HPDE6-E6E7 (cell line): ENCODE data around the gene ITPK1.

Experiments used
- DNase-seq: peaks from one replicate; pipeline ENCODE4 v3.0.0; 2011; ENCODE audit warnings: missing footprints; ENCODE audit errors: extremely low spot score

ITPK1 gene

DNA sequence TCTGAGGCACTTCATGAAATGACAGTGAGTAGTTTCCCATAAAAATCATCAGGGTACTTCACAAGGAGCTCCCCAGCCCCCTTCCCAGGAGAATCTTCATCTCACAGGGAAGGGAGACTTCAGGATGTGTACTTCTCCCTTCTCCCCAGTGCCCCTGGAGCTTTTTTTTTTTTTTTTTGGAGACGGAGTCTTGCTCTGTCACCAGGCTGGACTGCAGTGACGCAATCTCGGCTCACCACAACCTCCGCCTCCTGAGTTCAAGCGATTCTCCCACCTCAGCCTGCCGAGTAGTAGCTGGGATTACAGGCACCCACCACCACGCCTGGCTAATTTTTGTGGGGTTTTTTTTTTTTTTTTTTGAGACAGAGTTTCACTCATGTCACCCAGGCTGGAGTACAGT, 10.4 kb downstream of the ITPK1 start:
- DNase-seq = no peak

DNA sequence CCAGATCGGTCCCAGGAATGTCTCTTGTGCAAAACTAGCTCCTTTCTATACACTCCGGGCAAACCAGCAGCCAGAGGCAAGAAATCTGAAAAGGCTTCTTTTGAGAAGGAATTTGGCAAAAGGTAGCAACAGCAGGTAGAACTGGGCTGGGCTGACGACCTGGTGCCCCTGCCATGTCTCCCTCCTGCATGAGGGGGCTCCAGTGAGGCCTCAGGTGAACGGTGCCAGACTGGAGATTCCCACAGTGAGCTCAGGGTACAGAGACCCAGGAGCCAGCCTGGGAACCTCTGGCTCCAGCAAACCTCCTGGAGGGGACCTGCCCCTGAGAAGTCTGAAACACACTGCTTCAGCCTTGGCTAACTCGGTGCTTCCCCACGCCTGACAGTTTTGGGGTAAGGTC, 10.8 kb downstream of the ITPK1 start:
- DNase-seq = no peak

DNA sequence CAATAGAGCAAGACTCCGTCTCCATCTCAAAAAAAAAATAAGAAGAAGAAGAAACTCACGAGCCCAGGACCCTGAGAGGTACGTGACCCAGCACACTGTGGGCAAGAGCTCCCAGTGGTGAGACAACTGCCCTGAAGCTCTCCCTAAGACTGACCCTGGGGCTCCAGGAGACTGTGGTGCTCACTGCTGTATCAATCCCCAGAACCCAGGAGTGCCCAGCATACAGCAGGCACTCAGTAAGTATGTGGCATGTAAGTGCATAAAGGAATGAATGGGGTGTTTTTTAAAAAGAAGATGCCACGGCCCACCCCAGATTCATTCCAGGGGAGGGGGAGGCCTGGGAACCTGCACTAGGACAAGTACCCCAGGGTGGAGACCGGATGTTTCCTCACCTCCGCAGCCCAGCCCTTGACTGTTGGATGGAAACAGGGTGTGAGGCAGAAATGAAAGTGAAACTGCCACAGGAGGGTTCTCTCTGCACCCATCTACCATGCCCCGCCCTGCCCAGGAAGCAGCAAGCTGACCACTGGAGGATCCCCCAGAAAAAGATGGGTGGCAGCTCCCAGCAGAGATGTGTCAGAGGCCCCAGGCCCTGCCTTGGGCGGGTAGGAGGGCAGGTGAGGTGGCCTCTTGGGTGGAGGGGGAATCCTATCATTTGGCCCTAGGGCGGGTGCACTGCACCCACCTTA, 12.2 kb downstream of the ITPK1 start:
- DNase-seq = peak; percentile 67

DNA sequence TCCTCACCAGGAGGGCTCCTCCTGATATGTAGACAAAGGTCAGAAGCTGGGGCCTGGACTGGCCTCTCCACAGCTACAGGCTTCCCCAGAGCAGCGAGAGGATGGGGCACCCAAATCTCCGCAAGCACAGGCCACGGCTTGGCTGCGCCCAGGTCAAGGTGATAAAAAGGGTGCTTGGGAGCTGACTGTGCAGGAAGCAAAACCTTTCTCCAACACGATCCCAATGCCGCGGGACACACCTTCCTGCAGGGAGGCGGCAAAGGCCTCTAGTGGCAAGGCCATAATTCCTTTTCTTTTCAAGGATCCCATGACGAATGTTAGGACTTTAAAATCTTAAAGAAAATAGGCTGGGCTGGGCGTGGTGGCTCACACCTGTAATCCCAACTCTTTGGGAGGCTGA, 13.6 kb downstream of the ITPK1 start:
- no peak for DNase-seq

DNA sequence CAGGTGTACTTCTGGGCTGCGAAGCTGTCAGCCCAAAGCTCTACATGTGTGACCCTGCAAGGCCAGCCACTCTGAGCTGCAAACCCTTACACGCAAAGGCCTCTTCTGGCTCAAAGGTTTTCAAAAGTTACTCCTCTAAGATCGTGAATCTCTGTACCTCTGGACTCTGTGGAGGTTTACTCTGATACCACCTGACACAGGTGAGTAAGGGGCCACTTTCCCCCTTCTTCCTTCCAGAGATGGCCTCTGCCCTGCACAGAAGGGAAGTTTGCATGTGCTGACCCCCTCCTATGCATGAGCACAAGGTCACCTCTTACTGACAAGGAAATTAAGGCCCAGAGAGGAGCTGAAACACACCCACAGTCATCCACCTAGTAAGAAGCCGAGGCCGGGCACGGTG, 14.5 kb downstream of the ITPK1 start:
- no peak for DNase-seq

DNA sequence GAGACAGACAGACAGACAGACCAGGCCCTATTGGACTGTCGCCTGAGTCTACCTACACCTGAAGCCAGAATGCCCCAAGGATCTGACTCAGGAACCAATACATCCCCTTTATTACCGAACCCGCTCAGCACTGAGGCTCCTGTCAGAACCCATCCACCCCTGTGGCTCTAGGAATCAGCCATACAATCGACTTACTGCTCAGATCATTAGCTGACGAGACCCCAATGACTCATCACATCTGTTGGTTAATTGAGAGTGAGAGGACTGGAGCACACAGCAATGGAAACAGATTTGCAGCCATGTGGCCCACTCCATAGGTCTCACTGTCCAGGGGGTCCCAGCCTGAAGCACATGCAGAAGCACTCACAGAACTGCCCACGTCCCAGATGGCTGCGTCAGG, 15.2 kb downstream of the ITPK1 start:
- DNase-seq = no peak

DNA sequence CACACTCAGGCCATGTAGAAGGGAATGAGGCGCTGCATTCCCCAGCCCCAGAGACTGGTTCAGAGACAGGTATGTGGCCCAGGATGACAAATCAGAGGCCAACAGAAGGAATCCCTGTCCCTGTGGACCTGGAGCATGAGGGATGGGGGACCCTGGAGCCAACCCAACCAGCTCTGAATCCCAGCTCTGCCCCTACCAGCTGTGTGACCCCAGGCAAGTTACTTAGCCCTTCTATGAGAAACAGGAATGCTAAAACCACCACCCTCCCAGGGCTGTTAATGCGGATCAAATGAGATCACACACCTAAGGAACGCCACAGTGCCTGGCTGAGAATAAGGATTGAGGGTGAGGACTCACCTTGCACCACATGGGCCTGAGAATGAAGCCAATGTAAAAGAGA, 15.6 kb downstream of the ITPK1 start:
- DNase-seq = no peak

DNA sequence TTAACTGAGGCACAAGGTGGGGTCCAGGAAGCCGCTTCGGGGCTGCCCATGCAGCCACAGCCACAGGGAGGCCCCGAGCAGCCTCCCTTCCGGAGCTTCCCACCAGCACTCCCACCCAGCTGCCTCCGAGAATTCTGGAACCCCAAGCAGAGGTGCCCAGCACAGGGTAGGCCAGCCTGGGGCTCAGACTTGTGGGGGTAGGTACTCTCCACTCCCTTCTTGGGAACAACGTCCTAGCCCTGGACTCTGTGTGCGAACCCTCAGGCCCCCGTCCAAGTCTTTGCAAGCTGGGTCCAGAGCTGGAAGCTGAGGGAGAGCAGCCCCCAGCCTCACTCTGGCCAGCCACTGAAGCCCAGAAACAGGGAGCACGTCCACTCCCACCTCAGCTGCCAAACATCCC, 16.1 kb downstream of the ITPK1 start:
- DNase-seq = no peak

DNA sequence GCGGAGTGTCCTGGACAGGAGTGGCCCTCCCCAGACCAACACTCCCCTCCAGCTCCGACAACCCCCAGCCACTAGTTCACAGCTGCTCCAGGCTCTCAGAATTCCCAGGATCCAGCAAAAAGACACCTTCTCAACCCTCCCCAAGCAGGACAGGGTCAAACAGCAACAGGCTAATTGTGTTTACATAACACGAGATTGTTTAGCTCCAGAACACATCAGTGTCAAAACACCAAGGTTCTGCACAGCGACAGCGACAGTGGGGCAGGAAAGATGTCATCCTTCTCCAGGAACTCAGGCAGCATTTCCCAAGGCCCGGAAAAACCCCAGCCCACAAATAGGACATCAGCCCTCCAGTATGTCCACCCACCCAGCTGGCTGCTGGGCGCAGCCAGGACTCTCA, 16.5 kb downstream of the ITPK1 start:
- DNase-seq = no peak

DNA sequence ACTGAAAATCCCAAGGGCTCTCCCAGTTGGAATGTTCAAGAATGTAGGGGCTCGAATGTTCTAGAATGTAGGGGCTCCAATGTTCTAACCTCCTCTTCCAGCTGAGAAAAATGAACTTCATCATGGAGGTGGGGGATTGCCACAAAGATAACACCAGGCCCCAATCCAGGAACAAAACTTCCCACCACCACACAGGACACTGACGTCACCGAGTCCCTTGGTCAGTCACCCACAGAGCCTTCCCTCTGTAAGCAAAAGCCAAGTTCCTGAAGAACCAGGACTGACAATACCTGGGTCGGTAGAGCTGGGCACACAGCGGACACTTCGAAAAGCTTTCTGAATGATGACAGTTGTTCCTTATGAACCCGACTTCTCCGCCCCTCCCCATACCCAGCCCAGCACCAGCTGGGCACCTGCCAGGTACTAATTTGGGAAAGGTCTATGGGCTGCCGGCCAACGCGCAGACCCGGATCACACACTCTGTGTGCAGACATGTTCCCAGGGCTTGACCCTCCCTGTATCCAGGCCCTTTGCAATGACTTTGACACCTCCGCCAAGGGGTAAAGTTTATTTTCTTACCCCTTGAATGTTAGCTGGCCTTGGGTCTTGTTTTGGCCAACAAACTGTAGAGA, 18.9 kb downstream of the ITPK1 start:
- DNase-seq = no peak

DNA sequence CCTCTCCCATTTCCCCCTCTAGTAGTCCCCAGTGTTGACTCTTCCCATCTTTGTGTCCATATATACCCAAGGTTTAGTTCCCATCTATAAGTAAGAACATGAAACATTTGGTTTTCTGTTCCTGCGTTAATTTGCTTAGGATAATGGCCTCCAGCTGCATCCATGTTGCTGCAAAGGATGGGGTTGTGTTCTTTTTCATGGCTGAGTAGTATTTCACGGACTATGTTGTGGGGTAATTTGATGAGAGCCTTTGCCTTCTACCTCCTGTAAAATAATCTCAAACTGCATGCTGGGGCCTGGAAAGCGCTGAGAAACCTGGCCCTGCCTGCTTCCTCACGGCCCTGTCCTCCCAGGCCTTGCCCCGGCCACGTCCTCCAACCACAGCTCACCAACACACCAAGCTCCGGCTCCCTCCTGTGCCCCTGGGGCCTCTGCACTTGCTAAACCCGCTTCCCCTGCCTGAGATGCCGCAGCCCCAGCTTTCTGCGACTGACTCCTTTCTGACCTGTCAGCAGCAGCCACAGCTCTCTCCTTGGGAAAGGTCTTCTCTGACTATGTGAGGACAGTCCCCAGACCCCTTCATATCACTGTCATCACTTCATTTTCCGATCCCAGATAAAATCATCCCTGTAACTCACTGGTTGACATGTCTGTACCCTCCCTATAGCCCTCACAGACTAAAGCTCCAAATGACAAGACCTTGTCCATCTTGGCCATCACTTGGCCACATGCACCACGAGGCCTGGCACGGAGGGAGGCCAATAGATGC, 19.8 kb downstream of the ITPK1 start:
- no peak for DNase-seq

DNA sequence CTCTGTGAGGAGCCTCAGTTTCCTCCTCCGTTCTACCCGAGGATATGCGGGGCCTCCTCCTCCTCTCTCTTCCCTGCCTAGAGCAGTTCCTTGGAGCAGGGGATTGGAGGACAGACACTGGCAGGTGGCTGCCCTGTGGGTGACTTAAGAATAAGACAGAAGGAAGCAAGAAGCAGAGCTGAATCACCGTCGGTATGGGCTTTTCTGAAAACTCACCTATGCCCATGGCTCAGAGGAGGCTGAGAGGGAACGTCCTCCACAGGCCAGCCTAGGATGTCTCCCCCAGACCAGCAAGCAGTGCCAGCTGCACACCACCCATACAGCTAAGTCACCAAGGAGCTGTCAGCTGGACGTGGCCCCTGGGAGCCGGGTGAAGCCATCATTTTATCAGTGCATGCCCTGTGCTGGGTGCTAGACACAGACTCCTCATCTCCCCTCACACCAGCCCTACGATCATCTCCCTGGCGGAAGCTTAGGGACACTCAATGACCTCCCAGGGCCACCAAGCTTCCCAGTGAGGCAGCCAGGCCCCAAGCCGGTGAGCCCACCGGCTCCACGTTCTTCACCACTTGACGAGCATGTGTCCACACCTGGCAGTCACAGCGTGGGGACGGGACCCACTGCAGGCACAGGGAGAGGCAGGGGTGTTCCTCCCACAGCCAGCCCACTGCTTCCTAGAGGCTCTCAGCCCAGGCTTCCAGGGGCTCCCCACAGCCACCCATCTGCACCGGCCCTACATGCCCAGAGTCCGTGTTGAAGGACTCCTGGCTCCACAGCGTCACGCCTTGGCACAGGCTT, 21.4 kb downstream of the ITPK1 start:
- no peak for DNase-seq

DNA sequence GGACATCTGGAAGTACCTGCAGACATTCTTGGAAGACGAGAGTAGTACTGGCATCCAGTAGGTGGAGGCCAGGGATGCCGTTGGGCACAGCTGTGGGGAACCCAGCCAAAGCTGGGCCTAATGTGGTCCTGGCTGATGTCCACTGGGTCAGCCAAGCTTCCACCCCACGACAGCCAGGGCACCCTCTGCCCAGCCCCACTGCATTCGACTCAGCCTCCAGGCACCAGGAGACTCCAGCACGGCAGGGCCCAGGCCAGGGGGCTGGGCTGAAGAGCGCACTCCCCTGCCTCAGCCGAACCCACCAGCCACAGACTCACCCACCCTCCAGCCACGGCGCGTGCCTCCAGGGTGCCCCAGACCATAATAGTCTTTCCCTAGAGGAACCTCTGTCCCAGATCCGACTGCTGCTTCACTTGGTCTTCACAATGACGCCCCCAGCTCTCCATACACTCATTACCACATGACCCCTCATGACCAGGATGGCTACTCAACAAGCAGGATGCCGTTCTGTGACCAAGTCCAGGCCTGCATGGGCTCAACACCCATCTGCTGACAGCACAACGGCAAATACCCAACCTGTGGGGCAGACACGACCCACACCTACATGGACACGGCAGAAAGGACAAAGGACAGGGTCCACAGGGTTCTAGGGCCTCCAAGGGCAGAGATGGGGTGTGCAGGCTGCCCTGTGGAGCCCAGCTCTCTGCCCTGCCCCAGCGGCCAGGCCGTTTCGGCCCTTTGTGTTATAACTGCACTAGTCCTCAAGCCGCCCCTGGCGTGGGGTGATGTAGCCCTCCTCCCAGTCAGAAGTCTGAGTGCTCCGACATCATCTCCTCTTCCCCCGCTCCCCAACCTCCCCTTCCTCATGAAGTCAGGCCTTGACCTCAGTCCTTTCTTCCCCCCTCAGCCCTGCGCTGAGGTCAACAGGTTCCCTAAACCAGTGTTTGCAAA, 22.8 kb downstream of the ITPK1 start:
- no peak for DNase-seq

DNA sequence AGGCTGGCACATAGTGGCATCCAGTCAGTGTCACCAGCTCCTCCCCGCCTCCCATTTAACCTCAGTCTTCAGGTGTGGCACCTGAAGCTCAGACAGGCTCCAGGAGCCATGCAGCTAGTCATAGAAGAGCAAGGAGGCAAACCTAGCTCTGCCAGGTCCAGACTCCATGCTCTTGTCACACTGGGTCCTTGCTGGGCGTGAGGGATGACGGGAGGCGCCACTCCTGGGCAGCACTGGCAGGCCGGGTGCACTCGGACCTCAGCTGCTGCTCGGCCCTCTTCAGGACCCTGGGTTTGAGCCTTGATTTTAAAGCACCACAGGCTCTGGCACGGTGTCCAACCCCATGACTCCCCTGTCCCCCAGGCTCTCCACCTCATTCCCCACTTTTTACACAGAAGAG, 24.1 kb downstream of the ITPK1 start:
- no peak for DNase-seq

DNA sequence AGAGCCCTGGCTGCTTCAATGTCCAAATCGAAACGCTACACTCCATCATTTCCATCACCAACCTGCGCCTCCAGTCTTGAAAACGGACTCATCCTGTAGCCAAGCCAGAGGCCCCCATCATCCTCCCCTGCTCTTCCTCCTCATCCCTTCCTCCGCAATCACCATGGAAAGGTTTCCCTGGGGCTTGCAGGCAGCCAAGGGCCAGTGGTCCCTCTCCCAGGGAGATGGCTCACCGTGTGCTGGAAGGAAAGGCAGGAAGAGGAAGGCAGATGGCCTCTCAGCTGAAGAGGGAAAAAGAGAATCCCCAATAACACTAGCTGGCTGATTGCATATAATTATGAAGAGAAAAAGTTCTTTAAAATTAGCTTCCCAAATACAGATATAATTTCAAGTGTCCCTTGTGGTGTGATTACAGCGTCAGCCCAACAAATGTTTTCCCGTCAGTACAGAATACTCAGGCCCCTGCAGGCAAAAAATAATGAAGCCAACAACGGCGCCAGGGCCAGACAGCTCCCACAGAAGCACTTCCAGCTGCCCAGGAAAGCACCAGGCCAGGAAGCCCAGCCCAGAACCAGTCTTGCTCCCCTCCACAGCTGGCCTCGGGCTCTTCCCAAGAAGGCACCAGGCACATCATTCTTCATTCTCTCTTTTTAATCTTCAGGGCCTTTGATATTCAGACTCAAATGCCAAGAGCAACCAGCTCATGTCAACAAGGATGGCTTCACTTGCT, 24.7 kb downstream of the ITPK1 start:
- DNase-seq = no peak

DNA sequence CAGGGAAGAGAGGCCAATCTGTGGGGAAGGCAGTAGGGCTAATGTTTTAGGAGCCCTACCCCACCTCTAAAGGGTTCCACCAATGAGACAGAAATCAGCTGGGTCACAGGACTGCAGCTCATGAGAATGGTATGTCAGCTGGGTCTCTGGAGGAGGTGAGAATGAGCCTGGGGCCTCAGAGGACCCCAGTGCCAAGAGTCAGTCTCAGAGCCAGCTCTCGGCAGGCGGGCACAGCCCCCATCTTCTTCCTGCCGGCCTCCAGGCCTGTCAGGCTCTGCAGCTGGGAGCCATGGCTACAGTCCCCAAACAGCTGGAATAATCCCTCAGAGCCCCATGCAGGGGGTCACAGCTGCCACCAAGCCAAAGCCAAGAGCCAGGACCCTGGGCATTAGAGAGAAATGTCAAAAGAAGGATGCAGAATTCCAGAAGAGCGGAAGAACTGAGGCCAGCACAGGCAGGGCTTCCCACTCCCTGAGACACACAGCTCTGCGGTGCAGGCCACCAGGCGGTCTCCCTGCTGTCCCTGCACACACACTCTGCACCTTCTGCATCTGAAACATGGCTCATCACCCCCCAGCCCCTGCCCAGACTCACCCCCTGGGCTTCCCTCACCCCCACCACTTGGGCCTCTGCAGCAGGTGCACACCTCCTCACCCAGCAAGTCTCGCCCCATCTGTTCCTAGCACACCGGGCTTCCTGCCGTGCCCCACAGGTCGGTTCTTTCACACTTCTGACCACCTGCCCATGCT, 26.0 kb downstream of the ITPK1 start:
- DNase-seq = no peak

DNA sequence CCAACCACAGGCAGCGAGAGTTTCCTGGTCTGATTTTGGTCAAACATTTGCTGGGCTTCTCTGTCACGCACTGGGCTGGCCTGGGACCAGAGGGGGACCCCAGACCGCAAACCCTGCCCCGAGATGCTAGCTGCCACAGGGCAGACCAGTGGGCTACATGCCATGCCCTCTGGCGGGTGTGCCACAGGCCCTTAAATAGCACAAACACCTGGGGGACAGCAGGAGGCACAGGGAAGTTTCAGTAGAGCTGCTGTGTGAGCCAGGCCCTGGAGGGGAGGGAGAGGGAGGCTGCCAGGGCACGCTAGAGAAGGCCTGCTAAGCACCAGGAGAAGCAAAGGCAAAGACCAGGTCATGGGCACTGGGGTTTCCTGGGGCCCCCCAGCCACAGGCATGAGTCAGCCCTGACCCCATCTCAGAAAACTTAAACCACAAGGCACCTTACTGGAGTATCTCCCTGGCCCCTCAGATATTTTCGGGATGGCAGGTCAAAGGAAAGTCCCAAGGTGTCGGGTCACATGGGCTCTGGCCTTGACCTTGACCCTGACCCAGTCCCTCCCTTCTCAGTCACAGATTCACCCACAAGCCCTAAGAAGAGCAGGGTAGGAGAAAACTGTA, 29.2 kb downstream of the ITPK1 start:
- no peak for DNase-seq

DNA sequence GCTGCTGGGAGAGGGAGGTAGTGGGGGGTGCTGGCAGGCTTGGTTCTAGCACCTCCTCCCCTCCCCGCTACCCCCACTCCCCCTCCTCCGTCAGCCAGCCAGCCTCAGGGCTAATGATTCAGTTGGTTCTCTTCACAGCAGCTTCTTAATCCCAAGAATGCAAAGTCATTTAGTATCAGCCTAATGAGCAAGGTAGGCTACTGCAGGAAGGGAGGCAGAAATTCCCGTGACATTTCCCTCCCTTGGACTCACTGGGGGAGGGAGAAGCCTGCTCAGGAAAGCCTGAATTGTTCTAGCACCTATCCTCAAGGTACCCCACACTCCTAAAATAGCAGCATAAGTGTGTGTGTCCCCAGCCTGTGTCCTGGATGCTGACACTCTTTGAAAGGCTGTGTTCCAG, 29.8 kb downstream of the ITPK1 start:
- DNase-seq = peak; percentile 50
